ENCODE measurements around the gene LPCAT1.

DNA sequence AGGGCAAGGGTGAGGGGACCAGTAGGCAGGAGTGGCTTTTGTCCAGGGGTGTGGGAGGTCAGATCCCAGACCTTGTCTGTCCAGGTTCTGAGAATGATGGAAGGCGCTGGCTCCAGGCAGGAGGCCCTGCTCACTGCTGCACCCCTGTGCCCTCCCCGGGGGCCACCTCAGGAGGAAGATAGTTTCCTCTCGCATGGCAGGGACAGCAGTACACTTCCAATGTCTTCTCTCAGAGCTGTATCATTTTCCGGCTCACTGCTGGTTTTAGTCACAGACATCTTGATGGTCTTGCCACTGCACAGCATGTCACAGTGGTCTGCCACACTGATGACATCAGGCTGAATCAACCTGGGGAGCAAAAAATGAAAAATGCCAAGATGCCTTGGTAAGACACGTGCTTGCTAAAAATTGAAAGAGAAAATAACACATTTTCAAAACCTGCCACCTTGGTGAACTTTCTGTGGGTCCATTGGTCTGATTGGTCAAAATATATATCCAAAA lies 75.2 kb downstream of the LPCAT1 start:
- TF ChIP-seq, protein P1, sequence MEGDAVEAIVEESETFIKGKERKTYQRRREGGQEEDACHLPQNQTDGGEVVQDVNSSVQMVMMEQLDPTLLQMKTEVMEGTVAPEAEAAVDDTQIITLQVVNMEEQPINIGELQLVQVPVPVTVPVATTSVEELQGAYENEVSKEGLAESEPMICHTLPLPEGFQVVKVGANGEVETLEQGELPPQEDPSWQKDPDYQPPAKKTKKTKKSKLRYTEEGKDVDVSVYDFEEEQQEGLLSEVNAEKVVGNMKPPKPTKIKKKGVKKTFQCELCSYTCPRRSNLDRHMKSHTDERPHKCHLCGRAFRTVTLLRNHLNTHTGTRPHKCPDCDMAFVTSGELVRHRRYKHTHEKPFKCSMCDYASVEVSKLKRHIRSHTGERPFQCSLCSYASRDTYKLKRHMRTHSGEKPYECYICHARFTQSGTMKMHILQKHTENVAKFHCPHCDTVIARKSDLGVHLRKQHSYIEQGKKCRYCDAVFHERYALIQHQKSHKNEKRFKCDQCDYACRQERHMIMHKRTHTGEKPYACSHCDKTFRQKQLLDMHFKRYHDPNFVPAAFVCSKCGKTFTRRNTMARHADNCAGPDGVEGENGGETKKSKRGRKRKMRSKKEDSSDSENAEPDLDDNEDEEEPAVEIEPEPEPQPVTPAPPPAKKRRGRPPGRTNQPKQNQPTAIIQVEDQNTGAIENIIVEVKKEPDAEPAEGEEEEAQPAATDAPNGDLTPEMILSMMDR (IDR thresholded peaks at IDR 0.05): no peak
- TF ChIP-seq POLR2A (IDR thresholded peaks at IDR 0.05): no peak
- no peak for TF ChIP-seq POLR2AphosphoS5 (IDR thresholded peaks at IDR 0.05)

All from stomach (tissue), 4 donors.